ENCODE measurements around the gene APBA2. TPM values are rescaled to one million over a fixed set of nuclear protein-coding genes. Genes with fewer than 3 reads are reported as not detected.

Gene APBA2
- total RNA-seq, 2 experiments from 2014 or later: 30.8 to 32.0 TPM

- CTCF ChIA-PET: no interaction called here
These were observed 181.1 kb downstream of the APBA2 start for GRCh38 chr15:29066838-29067237.

GRCh38 chr15:29067949-29068348 lies 182.2 kb downstream of the APBA2 start:
- CTCF ChIA-PET: interaction anchor here (2.3 kb wide), 1 partner anchor 22 kb away, joined by 10 read pairs; no protein-coding TSS in a partner anchor
- POLR2A ChIA-PET: interaction anchor here (1.6 kb wide), 1 partner anchor 16 kb away, joined by 5 read pairs; no protein-coding TSS in a partner anchor

More at GRCh38 chr15:29066838-29067237, 181.1 kb downstream of the APBA2 start:
- no peak for DNase-seq
- ATAC-seq: no peak
- Mint-ChIP-seq H3K9me3 (peaks cover 4% of the 10 kb centered on the region), H3K4me3 (no peak overlapping the region), H3K27ac (no peak overlapping the region), H3K4me1 (ENCODE audit: low read depth) (peaks cover 26% of the 10 kb centered on the region), H3K27me3 (no peaks in the 10 kb centered on the region), H3K36me3 (ENCODE audit: low read depth) (peaks cover 9% of the 10 kb centered on the region)
- intact Hi-C loops (cut with micrococcal nuclease): no loop called here
- POLR2A ChIA-PET: no interaction called here
- TF ChIP-seq CTCF (IDR thresholded peaks at IDR 0.05): no peak

GRCh38 chr15:29070471-29071231 lies 184.9 kb downstream of the APBA2 start:
- DNase-seq: no peak
- H3K27ac Mint-ChIP-seq: no peak overlapping the region
- no peak overlapping the region for H3K4me3 Mint-ChIP-seq
- intact Hi-C loops (cut with micrococcal nuclease): no loop called here
- POLR2A ChIA-PET: interaction anchor here (1.0 kb wide), 1 partner anchor 15 kb away, joined by 3 read pairs; no protein-coding TSS in a partner anchor
- no peak for ATAC-seq
- peaks cover 9% of the 10 kb centered on the region for H3K36me3 Mint-ChIP-seq (ENCODE audit: low read depth)
- CTCF ChIA-PET: interaction anchor here (0.9 to 1.6 kb wide), 3 partner anchors 19 to 33 kb away, joined by 3 to 4 read pairs (median 3); no protein-coding TSS in a partner anchor
- H3K27me3 Mint-ChIP-seq: no peaks in the 10 kb centered on the region
- H3K4me1 Mint-ChIP-seq (ENCODE audit: low read depth): peaks cover 11% of the 10 kb centered on the region
- peaks cover 4% of the 10 kb centered on the region for H3K9me3 Mint-ChIP-seq
- TF ChIP-seq CTCF (IDR thresholded peaks at IDR 0.05): no peak

More at GRCh38 chr15:29067949-29068348, 182.2 kb downstream of the APBA2 start:
- no peak overlapping the region for H3K27ac Mint-ChIP-seq
- intact Hi-C loops (cut with micrococcal nuclease): no loop called here
- DNase-seq (no peak), ATAC-seq (no peak)
- H3K4me3 Mint-ChIP-seq: no peak overlapping the region
- H3K4me1 Mint-ChIP-seq (ENCODE audit: low read depth): peaks cover 22% of the 10 kb centered on the region
- TF ChIP-seq CTCF (IDR thresholded peaks at IDR 0.05): no peak
- peaks cover 4% of the 10 kb centered on the region for H3K9me3 Mint-ChIP-seq
- no peaks in the 10 kb centered on the region for H3K27me3 Mint-ChIP-seq
- H3K36me3 Mint-ChIP-seq (ENCODE audit: low read depth): peaks cover 9% of the 10 kb centered on the region

GRCh38 chr15:29071232-29071881 lies 185.6 kb downstream of the APBA2 start:
- H3K4me3 Mint-ChIP-seq: no peak overlapping the region
- H3K36me3 Mint-ChIP-seq (ENCODE audit: low read depth): peaks cover 12% of the 10 kb centered on the region
- H3K9me3 Mint-ChIP-seq: peaks cover 4% of the 10 kb centered on the region
- no peak for ATAC-seq
- no peak for DNase-seq
- no peak for TF ChIP-seq CTCF (IDR thresholded peaks at IDR 0.05)
- ChIA-PET POLR2A (interaction anchor here (1.0 kb wide), 1 partner anchor 14 kb away, joined by 3 read pairs; no protein-coding TSS in a partner anchor), CTCF (interaction anchor here (0.9 to 1.6 kb wide), 3 partner anchors 18 to 32 kb away, joined by 3 read pairs; no protein-coding TSS in a partner anchor)
- intact Hi-C loops (cut with micrococcal nuclease): no loop called here
- no peak overlapping the region for H3K27ac Mint-ChIP-seq
- peaks cover 4% of the 10 kb centered on the region for H3K4me1 Mint-ChIP-seq (ENCODE audit: low read depth)
- H3K27me3 Mint-ChIP-seq: no peaks in the 10 kb centered on the region
